Sigmoid colon (tissue), 4 donors: Measurements from ENCODE around the gene GPRC5D.

Experiments used
- POLR2A ChIP-seq, 2 donors: fragments of 450-650 bp; IDR thresholded peaks; one replicate each; pipeline ENCODE4 v1.6.1; 2016; ENCODE audit warnings: antibody characterized with exemption in 2 of 2, mild to moderate bottlenecking in 2 of 2, moderate library complexity in 2 of 2
- POLR2AphosphoS5 ChIP-seq, 4 donors: sonication (generic); formaldehyde crosslinking; IDR thresholded peaks; one replicate each; pipeline ENCODE4 v1.6.1; 2017; ENCODE audit warnings: antibody characterized with exemption in 4 of 4
- TF ChIP-seq, protein P1 (sequence below), 4 experiments: fragments of 450-650 bp in 3 of 4; fragments of 200-600 bp in 1 of 4; IDR thresholded peaks; one replicate each; pipeline ENCODE4 v1.5.1; 2016 to 2019; ENCODE audit warnings: antibody characterized with exemption in 4 of 4, mild to moderate bottlenecking in 3 of 4, moderate library complexity in 2 of 4

DNA sequence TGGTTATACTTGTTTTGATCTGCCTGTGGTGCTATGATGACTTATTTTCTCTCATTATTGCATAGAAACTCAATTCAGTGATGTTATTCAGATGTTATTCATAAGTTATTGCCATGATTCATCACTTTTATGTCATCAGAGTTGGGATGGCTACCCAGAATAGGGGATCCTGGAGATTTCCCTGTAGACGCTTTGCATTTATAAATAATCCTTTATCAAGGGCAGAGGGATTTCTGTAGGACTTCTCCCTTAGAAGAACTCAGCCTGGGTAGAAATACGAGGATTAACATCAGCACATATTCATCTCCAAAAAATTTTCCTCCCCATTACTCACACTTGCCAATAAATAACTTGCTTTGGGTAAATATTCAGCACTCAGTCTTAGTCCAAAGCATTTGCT lies 55.7 kb downstream of the GPRC5D start:
- TF ChIP-seq, protein P1, sequence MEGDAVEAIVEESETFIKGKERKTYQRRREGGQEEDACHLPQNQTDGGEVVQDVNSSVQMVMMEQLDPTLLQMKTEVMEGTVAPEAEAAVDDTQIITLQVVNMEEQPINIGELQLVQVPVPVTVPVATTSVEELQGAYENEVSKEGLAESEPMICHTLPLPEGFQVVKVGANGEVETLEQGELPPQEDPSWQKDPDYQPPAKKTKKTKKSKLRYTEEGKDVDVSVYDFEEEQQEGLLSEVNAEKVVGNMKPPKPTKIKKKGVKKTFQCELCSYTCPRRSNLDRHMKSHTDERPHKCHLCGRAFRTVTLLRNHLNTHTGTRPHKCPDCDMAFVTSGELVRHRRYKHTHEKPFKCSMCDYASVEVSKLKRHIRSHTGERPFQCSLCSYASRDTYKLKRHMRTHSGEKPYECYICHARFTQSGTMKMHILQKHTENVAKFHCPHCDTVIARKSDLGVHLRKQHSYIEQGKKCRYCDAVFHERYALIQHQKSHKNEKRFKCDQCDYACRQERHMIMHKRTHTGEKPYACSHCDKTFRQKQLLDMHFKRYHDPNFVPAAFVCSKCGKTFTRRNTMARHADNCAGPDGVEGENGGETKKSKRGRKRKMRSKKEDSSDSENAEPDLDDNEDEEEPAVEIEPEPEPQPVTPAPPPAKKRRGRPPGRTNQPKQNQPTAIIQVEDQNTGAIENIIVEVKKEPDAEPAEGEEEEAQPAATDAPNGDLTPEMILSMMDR (IDR thresholded peaks at IDR 0.05) = no peak
- TF ChIP-seq POLR2A (IDR thresholded peaks at IDR 0.05) (no peak), POLR2AphosphoS5 (IDR thresholded peaks at IDR 0.05) (no peak)
